HUDEP-2 (cell line): ENCODE results near the gene OLFM4.
A peak's percentile ranks its signal among the peaks of the same experiment; 100 is the strongest.

Experiments used
- DNase-seq, 76 experiments: peaks; one replicate each; lab custom pipeline; 2025; ENCODE audit not compliant: unreplicated experiment in 76 of 76; lab: John Stamatoyannopoulos, UW

The OLFM4 gene

GRCh38 chr13:53014495-53015443 is 13.8 kb upstream of the OLFM4 start:
- peak in 1 of 76 experiments; percentile 15 for DNase-seq

GRCh38 chr13:53015971-53016370 is 12.6 kb upstream of the OLFM4 start:
- no peak for DNase-seq

GRCh38 chr13:53017433-53017970 is 11.1 kb upstream of the OLFM4 start:
- DNase-seq = no peak

- DNase-seq = no peak
Measured at GRCh38 chr13:53018690-53019647, 9.6 kb upstream of the OLFM4 start.

- DNase-seq = no peak
Measured at GRCh38 chr13:53020764-53021335, 7.8 kb upstream of the OLFM4 start.

GRCh38 chr13:53023246-53023645 is 5.4 kb upstream of the OLFM4 start:
- DNase-seq = no peak

GRCh38 chr13:53028063-53028462 is 550 bp upstream of the OLFM4 start:
- DNase-seq = no peak

GRCh38 chr13:53032849-53033248 is 4.2 kb downstream of the OLFM4 start:
- DNase-seq = no peak

GRCh38 chr13:53038993-53039392 is 10.4 kb downstream of the OLFM4 start:
- DNase-seq = no peak

- no peak for DNase-seq
Measured at GRCh38 chr13:53041968-53042516, 13.4 kb downstream of the OLFM4 start.

- no peak for DNase-seq
Measured at GRCh38 chr13:53042877-53043276, 14.3 kb downstream of the OLFM4 start.

- DNase-seq = no peak
Measured at GRCh38 chr13:53043398-53043797, 14.8 kb downstream of the OLFM4 start.

- DNase-seq = no peak
Measured at GRCh38 chr13:53045189-53045588, 16.6 kb downstream of the OLFM4 start.

GRCh38 chr13:53048880-53049279 is 20.3 kb downstream of the OLFM4 start:
- DNase-seq = no peak

GRCh38 chr13:53050151-53050550 is 21.5 kb downstream of the OLFM4 start:
- DNase-seq = no peak

- no peak for DNase-seq
Measured at GRCh38 chr13:53052675-53053074, 24.1 kb downstream of the OLFM4 start.

GRCh38 chr13:53054569-53054968 is 26.0 kb downstream of the OLFM4 start:
- no peak for DNase-seq

- DNase-seq = no peak
Measured at GRCh38 chr13:53058065-53058679, 29.6 kb downstream of the OLFM4 start.

GRCh38 chr13:53060840-53061490 is 32.4 kb downstream of the OLFM4 start:
- no peak for DNase-seq
